Panc1 (cell line): ENCODE data around the gene CNNM1. TPM values are rescaled to one million over a fixed set of nuclear protein-coding genes. Genes with fewer than 3 reads are reported as not detected.

Source experiments
- ATAC-seq: fragments of 200-7000 bp; cut with Tn5 transposase; 2 replicates; pipeline ENCODE4 v1.9.1; 2020; ENCODE audit warnings: mild to moderate bottlenecking, moderate library complexity
- BruUV-seq: library from RNA; stranded (reverse); fragments of 400-500 nt; replicated peaks from 2 replicates; lab custom pipeline; 2021; lab: Mats Ljungman, UMichigan
- CTCF ChIA-PET: fragments of 300-600 bp; sonication (Branson Sonifier 250); formaldehyde crosslinking; loops from one replicate; lab custom pipeline; 2022; ENCODE audit warnings: antibody characterized with exemption; lab: Charles Lee
- POLR2A ChIA-PET: fragments of 300-600 bp; sonication (Branson Sonifier 250); formaldehyde crosslinking; loops from one replicate; lab custom pipeline; 2022; ENCODE audit warnings: antibody characterized with exemption; lab: Charles Lee
- DNase-seq: peaks from one replicate; pipeline ENCODE4 v3.0.0-alpha.2; 2010; ENCODE audit warnings: low read depth, low spot score
- H3K27ac ChIP-seq: 2 replicates; pipeline ENCODE4 v1.5.1; 2011; ENCODE audit warnings: mild to moderate bottlenecking, low read length, inconsistent platforms
- H3K27me3 ChIP-seq: fragments of 200-500 bp; sonication (Bioruptor generic); 2 replicates; pipeline ENCODE4 v1.6.0; 2014; ENCODE audit warnings: low read length, inconsistent platforms; ENCODE audit not compliant: control insufficient read depth, insufficient read depth
- H3K36me3 ChIP-seq: fragments of 200-500 bp; sonication (Bioruptor generic); 2 replicates; pipeline ENCODE4 v1.5.1; 2014; ENCODE audit warnings: inconsistent platforms, mild to moderate bottlenecking, low read length, moderate library complexity; ENCODE audit not compliant: control insufficient read depth, insufficient read depth
- H3K4me1 ChIP-seq: 2 replicates; pipeline ENCODE4 v1.5.1; 2011; ENCODE audit warnings: inconsistent platforms, mild to moderate bottlenecking, low read length, moderate library complexity; ENCODE audit not compliant: control insufficient read depth, insufficient read depth
- H3K4me3 ChIP-seq, 2 experiments: 2 replicates each; pipeline ENCODE4 v1.5.1; 2011 to 2012; ENCODE audit warnings: low read depth in 2 of 2, low read length in 2 of 2, mild to moderate bottlenecking in 2 of 2, inconsistent platforms in 1 of 2, moderate library complexity in 1 of 2
- H3K9me3 ChIP-seq: fragments of 200-500 bp; sonication (Bioruptor generic); 2 replicates; pipeline ENCODE4 v1.5.1; 2014; ENCODE audit warnings: low read depth, mild to moderate bottlenecking, inconsistent platforms, low read length, moderate library complexity; ENCODE audit not compliant: control insufficient read depth, insufficient read depth
- CTCF ChIP-seq: fragments of 450-650 bp; IDR thresholded peaks from 2 replicates; pipeline ENCODE4 v1.5.1; 2017; ENCODE audit warnings: mild to moderate bottlenecking
- POLR2AphosphoS5 ChIP-seq: IDR thresholded peaks from 2 replicates; pipeline ENCODE4 v1.6.1; 2012; ENCODE audit warnings: mild to moderate bottlenecking, low read depth, low read length, moderate library complexity
- REST ChIP-seq, 2 experiments: IDR thresholded peaks; 2 replicates each; pipeline ENCODE4 v1.6.1; 2011 to 2012; ENCODE audit warnings: low read depth in 2 of 2, control low read depth in 1 of 2, low read length in 1 of 2, mild to moderate bottlenecking in 1 of 2, moderate library complexity in 1 of 2; ENCODE audit not compliant: insufficient read depth in 1 of 2
- SIN3A ChIP-seq: IDR thresholded peaks from 2 replicates; pipeline ENCODE4 v1.6.1; 2012; ENCODE audit warnings: low read depth, mild to moderate bottlenecking, low read length, moderate library complexity, borderline replicate concordance; ENCODE audit not compliant: insufficient read depth
- TCF7L2 ChIP-seq: IDR thresholded peaks from 2 replicates; pipeline ENCODE4 v1.6.1; 2011; ENCODE audit warnings: mild to moderate bottlenecking, low read depth, low read length, inconsistent platforms
- in situ Hi-C: cut with HindIII; loops from 2 replicates; pipeline ENCODE4 v1.10.0; 2016; ENCODE audit warnings: low sequenced_read_pairs, low pct_unique_long_range_greater_than_20kb
- intact Hi-C: fragments of 100-400 bp; cut with micrococcal nuclease; formaldehyde crosslinking; loops from one replicate; pipeline ENCODE4 v1.10.0; 2022; ENCODE audit not compliant: unreplicated experiment
- total RNA-seq: library from RNA; stranded (reverse); gene quantifications from one replicate; pipeline ENCODE4 v1.2.1, GENCODE V29; 2021; ENCODE audit not compliant: unreplicated experiment

CNNM1 gene
- total RNA-seq, 1 experiment from 2014 or later = 16.6 TPM

DNA sequence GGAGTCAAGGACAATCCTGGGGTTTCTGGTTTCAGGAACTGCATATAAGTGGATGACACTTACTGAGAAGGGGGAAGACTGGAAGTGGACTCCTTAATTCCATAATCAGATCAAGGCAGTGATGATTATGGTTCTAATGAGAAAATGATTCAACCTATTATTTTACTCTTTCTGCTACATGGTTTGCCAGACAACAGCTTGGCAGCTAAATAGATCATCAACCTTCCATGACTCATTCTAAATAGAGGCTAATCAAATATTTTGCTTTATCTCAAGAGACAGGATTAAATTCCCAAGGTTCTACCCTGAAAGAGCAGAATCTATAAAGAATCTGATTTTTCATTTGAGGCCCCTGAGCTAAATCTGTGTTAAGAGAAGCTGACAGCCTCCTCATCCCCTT lies 46.3 kb downstream of the CNNM1 start:
- DNase-seq (no peak), ATAC-seq (no peak)
- TF ChIP-seq TCF7L2 (no peak), REST (IDR thresholded peaks at IDR 0.05; ENCODE audit: insufficient read depth in 1 of 2, low read depth in 2 of 2, low read length in 1 of 2) (no peak), SIN3A (no peak), POLR2AphosphoS5 (no peak), CTCF (no peak)
- Histone ChIP-seq H3K4me3 (no peak overlapping the region), H3K9me3 (no peaks in the 10 kb centered on the region), H3K27ac (no peak overlapping the region), H3K4me1 (no peaks in the 10 kb centered on the region; the same call in 1 of the 2 replicates), H3K27me3 (no peaks in the 10 kb centered on the region), H3K36me3 (no peaks in the 10 kb centered on the region)
- POLR2A ChIA-PET = no interaction called here
- in situ Hi-C loops (no loop called here), intact Hi-C loops (no loop called here)
- BruUV-seq = TSS peak; percentile 34
- CTCF ChIA-PET = no interaction called here

DNA sequence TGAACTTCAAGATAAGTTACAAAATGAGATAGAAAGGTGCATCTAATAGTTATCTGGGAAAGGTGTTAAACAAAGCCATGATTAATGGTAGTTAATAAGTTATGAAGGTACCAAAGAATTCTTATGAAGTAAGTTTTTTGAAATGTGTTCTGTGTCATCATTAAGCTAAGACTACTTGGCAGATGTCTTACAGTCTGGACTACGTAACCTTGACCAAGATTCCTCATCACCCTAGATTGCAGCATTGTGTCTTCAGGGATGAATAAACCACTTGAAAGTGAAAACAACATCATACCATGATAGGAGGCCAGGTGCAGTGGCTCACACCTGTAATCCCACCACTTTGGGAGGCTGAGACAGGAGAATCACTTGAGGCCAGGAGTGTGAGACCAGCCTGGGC lies 53.0 kb downstream of the CNNM1 start:
- TF ChIP-seq SIN3A = no peak
- TF ChIP-seq TCF7L2 = no peak
- no peak for TF ChIP-seq REST (IDR thresholded peaks at IDR 0.05; ENCODE audit: insufficient read depth in 1 of 2, low read depth in 2 of 2, low read length in 1 of 2)
- no peak for TF ChIP-seq POLR2AphosphoS5
- TF ChIP-seq CTCF = no peak
- no peak overlapping the region for H3K27ac ChIP-seq
- intact Hi-C loops (no loop called here), in situ Hi-C loops (no loop called here)
- POLR2A ChIA-PET = no interaction called here
- H3K9me3 ChIP-seq = no peaks in the 10 kb centered on the region
- CTCF ChIA-PET = no interaction called here
- no peaks in the 10 kb centered on the region for H3K27me3 ChIP-seq
- no peak for DNase-seq
- no TSS peak for BruUV-seq
- ATAC-seq = no peak
- H3K36me3 ChIP-seq = no peaks in the 10 kb centered on the region
- no peak overlapping the region for H3K4me3 ChIP-seq
- H3K4me1 ChIP-seq = no peaks in the 10 kb centered on the region
